NCI-H460 (cell line): ENCODE data around the gene BCL7C. TPM values are rescaled to one million over a fixed set of nuclear protein-coding genes. Genes with fewer than 3 reads are reported as not detected.
"Not testable (repeated sequence)": the region's sequence is repeated elsewhere in the genome, so short reads cannot be mapped to it uniquely, and the experiment has no call there.

Source experiments
- DNase-seq: peaks from one replicate; pipeline ENCODE4 v3.0.0-alpha.2; 2016; ENCODE audit warnings: low read depth; ENCODE audit errors: extremely low read depth
- total RNA-seq: library from RNA; depleted of rRNA; stranded (reverse); fragments of >200 nt; shearing (Covaris generic); gene quantifications from 2 replicates; pipeline ENCODE4 v1.2.3, GENCODE V29; 2014

Gene BCL7C
- total RNA-seq, 1 experiment from 2014 or later, result 34.1 TPM

DNA sequence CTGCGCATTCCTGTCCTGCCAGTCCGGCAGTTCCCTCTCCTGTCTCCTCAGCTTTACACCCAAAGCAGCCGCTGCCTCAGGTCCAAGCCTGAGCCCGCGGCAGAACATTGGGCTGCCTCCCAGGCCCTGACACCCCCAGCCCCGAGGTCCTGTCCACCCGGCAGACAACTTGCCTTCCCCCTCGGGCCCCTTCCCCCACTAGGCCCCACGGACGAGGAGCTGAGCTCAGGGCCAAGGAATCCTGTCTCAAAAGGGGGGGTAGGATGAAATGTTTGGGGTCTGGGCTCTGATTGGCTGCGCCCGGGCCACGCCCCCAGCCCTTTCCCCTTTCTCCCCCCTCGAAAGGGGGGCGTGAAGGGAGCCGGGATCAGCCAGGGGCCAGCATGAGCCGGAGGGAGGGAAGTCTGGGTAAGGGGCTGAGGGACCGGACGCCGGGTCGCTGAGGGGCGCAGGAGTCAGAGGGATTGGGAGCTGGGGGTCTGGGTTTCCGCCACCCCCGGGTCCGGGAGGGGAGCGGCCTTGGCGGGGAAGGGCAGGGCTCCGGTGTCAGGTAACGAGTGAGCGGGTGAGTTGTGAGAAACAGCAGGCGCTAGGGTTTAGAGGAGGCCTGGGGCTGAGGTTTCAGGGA lies 2.5 kb upstream of the BCL7C start, which contains the start of gene CTF1:
Gene CTF1 (plus strand): TSS at position 354 of the 628 bp plus-strand sequence. CDS start 30 bp downstream, at position 384.
- no peak for DNase-seq

DNA sequence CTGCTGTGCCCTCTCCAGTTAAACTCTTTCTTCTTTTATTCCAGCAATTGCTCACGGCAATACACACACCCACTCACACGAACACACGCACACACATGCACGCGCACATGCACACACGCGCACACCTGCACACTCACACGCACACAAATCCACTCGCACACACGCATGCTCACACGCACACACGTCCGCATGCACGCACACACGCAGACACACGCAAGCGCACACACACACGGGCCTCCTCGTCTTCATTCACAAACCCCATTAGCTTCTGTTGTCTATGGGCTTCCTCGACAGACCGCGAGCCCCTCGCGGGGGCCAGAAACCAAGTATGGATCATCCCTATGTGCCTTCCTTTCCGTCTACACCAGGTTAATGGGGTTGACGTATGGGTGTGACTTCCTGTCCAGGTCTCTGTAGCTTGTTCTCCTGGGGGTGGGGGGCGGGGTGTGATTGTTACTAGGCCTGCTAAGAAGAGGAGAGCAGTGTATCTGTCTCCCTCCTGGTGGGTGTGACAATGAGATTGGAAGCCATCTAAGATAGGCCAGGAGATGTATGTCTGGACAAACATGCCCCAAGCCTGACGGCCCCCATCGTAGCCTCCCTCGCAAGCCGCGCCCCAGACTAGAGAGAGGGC lies 1.9 kb upstream of the BCL7C start:
- DNase-seq, result no peak

DNA sequence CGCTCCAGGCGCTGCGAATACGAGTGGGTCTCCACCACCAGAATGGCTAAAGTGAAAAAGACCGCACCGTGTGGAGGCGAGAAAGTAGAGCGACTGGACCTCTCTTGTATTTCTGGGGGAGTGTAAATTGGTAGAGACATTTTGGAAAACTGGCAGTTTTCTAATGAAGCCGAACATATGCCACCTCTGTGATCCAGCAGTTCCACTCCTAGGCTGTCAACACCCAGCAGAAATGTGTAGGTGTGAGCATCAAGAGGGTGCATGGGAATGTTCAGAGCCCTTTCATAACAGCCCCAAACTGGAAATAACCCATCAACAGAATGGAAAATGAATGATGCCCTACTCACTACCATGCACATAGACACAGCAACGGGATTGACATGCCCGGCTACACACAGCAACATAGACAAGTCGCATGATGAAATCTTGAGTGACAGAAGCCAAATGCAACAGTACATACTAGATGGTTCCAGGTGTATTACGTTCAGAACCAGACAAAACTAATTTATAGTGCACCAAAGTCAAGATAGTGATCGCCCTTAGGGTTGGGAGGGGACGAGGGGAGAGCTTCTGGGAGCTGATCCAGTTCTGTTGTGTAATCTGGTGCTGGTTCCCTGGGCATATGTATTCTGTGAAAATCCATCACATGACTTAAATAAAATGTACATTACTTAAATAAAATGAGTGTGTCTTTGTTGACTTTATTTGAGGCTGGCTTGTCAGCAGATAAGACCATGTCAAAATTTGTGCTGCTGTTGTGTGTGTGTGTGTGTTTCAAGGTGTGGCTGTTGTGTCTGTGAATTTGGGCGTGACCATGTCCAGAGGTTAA lies 877 bp upstream of the BCL7C start:
- no peak for DNase-seq

DNA sequence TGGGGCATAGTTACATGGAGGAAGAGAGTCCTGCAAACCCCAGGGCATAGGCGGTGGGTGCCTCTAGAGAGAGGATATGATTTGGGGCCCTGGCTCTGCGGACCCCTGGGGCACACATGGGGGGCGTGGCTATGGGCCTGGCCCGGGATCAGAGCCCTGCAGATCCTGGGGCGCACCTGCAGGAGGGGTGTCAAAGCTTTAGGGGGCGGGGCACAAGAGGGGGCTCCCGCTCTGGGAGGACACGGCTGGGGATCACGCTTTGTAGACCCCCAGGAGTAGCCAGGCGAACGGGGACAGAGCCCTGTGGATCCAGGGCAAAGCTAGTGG lies 497 bp downstream of the BCL7C start:
- DNase-seq, result no peak

DNA sequence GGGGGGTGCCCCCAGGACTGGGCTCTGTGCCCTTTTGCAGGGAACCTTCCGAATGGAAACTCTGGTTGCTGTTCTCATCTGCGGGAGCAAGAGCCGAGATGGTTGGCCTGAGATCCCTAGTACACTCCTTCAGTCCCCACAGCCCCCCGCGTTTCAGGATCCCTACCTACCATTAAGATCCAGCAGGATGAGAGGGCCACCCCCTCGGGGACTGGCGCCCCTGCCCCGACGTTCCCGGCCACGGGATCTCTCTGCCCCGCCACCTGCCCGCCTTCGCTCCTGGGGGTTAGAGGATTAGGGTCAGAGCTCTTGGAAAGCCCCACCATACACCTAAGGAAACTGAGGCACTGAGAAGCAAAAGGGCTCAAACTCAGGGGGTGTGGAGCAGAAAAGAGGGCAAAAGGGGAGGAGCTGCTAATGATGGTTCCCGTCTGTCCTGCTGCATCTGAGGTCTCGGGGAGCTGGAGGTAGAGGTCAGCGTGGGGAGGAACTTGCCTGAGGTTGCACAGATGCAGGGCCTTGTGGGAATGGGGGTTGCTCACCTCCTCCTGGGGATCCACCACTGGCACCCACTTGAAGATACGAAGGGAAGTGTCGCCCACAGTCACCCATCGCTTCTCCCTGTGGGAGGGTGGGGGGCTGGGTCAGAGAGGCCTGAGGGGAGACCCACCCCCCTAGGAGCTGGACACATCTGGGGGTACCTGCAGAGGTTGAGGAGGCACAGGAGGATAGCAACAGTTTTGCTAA lies 1.0 kb downstream of the BCL7C start:
- no peak for DNase-seq

DNA sequence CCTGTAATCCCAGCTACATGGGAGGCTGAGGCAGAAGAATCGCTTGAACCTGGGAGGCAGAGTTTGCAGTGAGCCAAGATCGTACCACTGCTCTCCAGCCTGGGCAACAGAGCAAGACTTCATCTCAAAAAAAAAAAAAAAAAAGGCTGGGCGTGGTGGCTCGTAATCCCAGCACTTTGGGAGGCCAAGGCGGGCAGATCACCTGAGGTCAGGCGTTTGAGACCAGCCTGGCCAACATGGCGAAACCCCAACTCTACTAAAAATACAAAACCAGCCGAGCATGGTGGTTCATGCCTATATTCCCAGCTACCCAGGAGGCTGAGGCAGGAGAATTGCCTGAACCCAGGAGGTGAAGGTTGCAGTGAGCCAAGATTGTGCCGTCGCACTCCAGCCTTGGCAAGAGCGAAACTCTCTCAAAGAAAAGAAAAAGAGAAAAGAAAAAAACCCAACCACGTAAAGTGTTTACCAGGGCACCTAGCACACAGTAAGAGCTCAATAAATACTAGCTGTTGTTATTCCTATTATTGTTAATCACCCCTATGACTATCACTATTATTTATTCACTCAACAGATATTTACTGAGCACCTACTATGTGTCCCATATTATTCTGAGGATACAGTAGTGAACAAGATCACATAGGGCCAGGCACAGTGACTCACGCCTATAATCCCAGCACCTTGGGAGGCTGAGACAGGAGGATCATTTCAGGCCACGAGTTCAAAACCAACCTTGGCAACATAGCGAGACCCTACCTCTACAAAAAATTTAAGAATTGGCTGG lies 2.6 kb downstream of the BCL7C start:
- DNase-seq, result not testable (repeated sequence)

DNA sequence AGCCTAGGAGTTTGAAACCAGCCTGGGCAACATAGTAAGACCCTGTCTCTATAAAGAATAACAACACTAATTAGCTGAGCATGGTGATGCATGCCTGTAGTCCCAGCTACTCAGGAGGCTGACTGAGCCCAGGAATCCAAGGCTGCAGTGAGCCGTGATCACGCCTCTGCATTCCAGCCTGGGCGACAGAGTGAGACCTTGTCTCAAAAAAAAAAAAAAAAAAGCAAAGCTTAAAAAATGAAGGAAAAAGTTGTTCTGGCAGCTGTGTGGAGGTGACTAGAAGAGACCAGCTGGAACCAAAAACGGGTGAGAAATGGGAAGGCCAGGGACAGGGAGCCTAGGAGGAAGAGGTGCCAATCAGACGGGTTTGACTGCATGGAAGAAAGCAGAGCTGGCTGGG lies 4.2 kb downstream of the BCL7C start:
- no peak for DNase-seq

DNA sequence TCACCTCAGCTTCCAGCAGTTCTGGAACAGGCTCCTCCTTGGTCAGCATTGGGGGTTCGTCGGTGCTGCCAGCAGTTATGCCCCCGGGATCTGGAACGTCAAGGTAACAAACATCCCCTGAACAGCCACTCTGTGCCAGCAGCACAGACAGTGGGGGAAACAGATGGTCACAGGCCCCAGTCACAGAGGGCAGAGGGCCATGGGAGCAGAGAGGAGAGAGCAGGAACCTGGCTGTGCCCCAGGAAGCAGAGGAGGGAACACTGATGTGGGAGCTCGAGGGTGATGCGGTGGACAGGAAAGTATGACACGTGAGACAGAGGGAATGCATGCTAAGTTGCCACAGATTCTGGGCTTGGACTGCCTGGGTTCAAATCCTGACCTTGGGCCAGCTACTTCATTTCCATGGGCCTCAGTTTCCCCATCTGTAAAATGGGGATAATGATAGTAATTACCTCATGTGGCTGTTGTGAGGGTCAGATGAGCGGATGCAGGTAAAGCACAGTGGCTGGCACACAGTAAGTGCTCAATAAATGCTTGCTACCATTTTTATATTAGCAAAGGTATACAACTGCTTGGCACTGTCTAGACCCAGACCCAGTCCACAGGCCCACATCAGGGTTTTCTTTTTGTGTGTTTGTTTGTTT lies 4.9 kb downstream of the BCL7C start:
- DNase-seq, result no peak

DNA sequence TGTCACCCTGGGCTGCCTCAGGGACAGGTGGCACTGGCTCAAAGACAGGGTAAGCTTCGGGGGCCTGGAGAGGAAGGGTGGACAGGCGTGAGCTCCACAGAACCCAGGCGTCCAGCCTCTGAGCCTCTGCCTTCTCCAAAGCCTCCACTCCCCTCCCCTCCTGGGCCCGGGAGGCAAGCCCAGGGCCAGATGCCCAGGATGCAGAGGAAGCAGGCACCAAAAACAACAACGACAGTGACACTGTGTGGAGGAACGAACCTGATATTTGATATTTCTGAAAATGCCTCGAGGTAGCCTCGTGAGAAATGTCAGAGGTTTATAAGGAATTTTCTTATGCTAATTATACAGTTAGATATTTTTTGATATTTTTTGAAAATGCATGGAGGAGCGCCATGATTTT lies 6.0 kb downstream of the BCL7C start:
- DNase-seq, result no peak

DNA sequence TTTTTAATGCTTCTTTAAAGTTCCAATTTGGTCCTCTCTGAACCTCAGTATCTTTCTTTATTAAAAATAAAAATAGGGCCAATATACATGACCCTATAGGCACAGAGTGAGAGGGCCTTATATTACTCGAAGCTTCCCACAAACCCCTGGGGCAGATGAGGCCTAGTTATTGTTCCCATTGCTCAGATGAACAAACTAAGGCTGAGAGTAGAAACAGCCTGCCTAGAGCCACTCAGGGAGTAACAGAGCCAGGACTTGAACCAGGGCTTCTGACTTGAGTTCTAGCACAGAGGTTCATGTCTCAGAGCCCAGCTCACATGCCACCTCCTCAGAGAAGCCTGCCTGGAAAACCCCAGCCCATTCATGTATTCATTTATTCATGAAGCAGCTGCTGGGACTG lies 7.7 kb downstream of the BCL7C start:
- DNase-seq, result no peak

DNA sequence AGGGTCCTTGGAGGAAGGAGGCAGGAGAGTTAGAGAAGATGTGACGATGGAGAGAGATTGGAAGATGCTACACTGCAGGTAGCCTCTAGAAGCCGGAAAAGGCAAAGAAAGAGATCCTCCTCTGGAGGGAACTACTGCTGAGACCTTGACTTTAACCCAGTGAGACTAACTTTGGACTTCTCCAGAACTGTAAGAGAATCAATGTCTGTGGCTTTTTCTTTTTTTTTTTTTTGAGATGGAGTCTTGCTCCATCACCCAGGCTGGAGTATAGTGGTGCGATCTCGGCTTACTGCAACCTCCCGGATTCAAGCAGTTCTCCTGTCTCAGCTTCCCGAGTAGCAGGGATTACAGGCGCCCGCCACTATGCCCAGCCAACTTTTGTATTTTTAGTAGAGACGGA lies 8.7 kb downstream of the BCL7C start:
- DNase-seq, result no peak

DNA sequence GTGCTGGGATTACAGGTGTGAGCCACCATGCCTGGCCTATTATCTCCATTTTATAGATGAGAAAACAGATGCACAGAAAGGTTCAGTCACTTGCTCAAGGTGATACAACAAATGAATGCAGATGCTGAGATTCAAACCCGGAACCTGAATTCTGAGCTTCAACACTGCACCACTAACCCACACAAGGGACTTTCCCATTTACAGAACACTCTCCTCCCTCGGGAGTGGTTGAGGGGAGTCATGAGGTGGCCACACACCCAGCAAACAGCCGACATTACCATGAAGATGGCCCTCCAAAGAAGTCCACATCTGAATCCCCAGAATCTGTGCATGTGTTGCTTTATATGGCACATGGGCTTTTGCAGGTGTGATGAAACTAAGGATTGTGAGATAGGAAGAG lies 9.1 kb downstream of the BCL7C start:
- no peak for DNase-seq

DNA sequence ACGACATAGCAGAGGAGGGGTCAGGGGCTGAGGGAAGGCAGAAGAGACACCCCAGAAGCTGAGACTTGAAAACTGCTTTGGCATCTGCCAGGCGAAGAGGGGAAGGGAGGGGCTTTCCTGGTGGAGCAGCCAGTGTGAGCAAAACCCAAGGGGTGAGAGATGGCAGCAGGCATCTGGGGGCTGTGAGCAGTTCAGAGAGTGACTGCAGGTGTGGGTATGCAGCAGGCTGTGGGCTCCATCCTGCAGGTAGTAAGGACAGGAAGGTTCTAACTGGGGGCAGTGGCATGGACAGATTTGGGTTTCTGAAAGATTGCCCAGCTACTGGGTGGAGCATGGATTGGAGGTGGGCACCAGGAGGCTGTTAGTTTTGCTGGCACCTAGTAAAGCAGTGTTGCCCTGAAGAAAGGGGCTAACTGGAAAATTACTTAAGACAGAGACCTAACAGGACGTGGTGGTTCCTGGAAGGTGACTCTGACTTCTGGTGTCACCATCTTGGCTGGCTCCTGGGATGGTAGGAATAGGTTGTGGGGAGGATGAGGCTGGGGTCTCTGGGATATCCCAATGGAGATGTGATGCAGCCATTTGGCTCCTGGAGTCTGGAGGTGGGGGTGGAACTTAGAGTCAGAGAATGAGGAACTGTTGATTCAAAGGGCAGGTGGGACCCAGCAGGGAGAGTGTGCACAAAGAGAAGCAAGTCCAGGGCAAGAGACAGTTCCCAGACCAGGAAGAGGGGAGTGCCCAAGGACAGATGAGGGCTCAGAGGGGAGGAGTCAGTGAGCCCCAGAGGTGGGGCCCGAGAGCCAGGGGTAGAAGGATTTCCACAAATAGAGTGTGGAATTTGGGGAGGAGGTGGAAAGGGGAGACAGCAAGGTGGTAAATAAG lies 11.2 kb downstream of the BCL7C start:
- DNase-seq, result no peak

DNA sequence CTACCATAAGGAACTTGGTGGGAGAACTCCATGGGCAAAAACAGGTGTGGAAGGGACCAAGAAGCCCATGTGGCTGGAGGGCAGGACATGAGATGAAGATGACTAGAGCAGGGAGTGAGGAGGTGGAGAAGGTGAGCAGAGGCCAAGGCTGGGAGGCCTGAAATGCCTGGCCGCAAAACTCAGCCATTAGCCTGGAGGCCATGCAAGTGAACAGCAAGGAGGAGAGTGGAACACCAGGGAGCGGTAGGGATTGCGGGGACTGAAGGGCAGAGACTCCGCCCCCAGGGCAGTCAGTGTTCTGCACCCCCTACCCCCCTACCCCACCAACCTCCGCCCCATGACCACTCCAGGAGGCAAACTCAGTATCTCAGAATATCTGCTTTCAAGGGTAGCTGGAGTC lies 17.0 kb downstream of the BCL7C start:
- no peak for DNase-seq

DNA sequence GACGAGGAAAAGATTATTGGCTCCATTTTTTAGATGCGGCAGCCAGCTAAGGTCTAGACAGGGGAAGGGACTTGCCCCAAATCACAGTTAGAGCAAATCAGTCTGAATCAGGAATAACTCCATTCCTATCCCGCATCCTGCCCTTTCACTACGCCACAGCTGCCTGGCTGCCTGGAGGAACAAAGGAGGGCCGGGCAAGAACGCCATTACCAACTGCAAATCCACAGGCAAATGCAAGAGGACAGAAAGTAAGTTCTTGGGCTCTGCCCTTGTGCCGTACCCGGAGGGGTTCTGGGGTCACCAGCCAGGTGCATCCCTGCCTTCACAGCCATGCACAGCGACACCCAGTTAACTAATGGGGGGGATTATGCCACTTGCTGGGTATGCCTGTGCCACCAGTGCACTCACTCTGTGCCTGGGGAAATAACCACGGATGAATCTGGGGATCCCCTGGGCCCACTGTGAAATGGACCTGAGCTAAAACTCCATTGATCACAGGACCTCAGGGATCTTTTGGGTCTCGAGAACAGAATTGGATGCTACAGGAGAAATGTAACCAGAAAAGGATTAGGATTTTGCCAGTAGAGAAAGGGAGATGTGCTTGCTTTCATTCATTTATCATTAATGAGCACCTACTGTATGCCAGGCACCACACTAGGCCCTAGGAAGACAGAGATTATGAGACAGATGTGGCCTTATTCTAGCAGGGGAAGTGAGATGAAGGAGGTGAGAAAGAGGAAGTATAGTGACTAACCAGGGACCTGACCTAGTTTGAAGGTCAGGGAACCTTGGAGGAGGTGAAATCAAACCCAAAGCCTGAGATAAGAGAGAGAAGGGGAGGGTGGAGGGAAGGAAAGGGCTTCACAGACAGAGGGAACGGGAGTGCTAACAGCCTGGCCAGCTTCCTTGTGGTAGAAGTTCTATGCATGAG lies 17.7 kb downstream of the BCL7C start:
- no peak for DNase-seq

DNA sequence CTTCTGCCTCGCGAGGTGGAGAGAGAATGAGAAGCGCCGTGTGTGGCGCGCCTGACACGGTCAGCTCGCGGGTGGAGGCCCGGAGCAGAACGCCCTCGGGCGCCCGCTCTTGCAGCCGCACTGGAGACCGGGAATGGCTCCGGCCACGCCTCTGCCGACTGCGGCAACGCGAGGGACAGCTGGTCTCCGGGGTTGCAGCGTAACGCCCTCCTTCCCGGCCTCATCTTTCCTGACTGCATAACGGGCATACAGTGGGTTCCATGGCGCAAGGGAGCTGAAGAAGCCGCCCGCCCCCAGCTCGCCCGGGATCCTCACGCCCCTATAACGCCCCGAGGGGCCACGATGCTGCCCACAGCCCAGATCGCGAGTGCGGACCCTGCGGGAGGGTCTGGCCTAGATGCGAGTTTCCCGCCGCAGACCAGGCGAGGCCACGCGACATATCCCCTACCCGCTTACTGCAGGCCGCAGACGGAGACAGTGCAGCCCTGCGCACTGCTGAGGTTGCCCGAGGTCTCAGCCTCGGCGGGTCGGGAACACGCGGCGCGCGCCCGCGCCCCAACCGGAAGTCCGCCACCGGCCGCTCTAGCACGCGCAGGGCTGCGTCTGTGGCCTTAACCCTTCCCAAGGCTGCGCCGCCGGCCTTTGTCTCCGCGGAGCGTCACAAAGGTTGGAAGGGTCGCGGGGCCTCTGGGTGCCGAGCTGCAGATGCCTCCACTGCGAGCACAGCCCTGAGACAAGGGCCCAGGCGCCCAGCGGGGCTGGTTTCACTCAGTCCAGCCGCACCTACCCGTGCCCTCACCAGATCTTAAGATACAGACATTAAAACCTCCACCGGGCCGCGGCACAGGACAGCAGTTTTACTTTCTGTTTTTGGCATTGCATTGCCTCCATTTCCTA lies 18.8 kb downstream of the BCL7C start:
- DNase-seq, result peak; percentile 85
